Measurements from ENCODE around the gene CPPED1.
"Not testable (repeated sequence)": the region's sequence is repeated elsewhere in the genome, so short reads cannot be mapped to it uniquely, and the experiment has no call there.

Gene CPPED1

GRCh38 chr16:12769525-12769924 lies 34.2 kb downstream of the CPPED1 start:
- no peak for DNase-seq (ENCODE audit: low spot score)

GRCh38 chr16:12767897-12768296 lies 35.8 kb downstream of the CPPED1 start:
- DNase-seq (ENCODE audit: low spot score): no peak

DNA sequence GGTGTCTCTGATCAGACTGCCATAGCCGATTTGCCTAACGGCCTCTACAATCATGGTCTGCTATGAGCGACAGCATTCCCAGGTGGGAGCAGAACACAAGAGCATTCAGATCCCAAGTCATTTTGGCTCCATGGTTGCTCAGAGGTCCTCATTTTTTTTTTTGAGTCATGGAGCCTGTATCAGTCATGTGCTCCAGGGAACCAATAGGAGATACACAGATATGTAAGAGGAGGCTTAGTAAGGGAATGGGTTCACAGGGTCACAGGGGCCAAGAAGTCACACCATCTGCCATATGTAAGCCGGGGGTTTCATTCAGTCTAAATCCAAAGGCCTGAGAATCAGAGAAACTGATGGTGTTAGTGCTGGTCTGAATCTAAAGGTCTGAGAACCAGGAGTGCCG lies 36.8 kb downstream of the CPPED1 start:
- DNase-seq (ENCODE audit: low spot score): no peak

DNA sequence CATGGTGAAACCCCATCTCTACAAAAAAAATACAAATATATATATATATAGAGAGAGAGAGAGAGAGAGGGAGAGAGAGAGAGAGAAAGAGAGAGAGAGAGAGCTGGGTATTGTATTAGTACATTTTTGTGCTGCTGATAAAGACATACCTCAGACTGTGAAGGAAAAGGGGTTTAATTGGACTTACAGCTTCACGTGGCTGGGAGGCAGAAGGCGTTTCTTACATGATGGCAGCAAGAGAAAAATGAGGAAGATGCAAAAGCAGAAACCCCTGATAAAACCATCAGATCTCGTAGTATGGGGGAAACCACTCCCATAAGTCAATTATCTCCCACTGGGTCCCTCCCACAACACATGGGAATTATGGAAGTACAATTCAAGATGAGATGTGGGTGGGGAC lies 37.5 kb downstream of the CPPED1 start:
- DNase-seq (ENCODE audit: low spot score): not testable (repeated sequence)

- DNase-seq (ENCODE audit: low spot score): no peak
Measured at GRCh38 chr16:12764813-12765488, 38.7 kb downstream of the CPPED1 start.

DNA sequence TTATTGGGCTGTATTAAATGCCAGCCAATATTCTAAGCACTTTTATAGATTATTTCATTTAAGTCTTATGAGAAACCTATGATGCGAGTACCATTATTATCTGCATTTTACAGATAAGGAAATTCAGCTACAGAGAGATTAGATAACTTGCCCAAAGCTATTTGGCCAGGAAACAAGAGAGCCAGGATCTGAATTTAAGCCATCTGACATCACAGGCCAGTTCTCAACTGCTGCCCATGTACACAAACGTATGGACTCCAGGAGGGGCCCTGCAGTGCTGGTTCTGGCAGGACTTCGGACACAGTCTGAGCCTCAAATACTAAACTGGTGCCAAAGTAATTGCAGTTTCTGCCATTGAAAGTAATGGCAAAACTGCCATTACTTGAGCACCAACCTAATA lies 40.2 kb downstream of the CPPED1 start:
- no peak for DNase-seq (ENCODE audit: low spot score)

DNA sequence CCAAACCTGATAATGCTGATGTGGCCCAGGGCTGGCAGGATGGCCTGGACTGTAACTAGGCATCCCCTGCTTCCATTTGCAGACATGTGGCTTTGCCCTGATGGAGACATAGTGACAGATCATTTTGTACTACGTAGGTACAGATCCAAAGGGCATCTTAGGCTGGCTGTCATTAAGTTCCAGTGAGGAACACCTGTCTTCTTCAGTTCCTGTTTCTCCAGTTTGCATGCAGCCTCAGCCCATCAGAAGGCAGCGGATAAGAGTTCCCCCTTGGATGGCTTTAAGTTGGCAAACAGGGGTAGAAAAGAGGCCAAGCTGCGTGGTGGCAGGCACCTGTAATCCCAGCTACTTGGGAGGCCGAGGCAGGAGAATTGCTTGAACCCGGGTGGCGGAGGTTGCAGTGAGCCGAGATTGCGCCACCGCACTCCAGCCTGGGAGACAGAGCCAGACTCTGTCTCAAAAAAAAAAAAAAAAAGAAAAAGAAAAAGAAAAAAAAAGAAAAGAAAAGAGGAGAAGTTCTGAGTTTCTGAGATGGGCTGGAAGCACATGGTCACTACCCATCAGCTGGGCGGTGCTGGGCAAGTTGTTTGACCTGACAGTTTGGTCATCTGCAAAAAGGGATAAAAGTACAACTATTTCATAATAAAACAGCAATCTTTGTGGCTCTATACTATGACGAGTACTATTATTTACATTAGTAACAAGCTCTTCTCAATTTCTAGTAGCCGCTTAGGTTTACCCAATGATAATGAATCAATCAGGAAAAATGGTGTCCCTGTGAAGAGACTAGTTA lies 42.7 kb downstream of the CPPED1 start:
- DNase-seq (ENCODE audit: low spot score): no peak

DNA sequence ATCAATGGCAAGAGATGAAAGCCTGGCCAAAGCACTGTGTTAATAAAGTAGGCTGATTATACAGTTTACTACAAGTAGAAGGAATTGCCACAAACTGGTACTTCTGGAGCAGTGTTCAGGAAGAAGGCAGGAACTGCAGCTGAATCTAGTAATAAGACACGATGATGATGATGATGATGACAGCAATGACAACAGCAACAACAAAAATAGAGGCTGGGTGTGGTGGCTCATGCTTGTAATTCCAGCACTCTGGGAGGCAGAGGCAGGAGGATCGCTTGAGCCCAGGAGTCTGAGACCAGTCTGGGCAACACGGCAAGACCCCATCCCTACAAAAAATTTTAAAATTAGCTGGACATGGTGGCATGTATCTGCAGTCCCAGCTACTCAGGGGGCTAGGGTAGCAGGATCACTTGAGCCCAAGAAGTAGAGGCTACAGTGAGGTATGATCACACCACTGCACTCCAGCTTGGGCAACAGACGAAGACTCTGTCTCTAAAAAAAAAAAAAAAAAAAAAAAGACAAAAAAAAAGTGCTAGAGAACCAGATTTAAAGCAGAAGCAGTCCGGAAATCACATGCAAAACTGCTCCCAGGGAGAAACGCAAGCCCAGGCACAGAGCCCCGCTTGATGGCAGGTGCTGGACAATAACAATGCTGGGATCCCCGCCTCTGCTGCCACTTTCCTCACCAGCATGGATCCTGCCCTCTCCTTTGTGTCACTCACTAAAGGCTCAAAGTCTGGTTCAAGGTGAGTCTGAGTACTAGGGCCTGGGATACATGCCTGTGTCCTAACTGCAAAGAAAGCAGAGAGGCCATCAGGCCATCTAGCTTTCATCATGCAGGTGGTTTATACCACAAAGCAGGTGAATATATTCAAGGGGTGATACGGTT lies 44.8 kb downstream of the CPPED1 start:
- no peak for DNase-seq (ENCODE audit: low spot score)

GRCh38 chr16:12758031-12758669 lies 45.5 kb downstream of the CPPED1 start:
- DNase-seq (ENCODE audit: low spot score): peak; percentile 92

DNA sequence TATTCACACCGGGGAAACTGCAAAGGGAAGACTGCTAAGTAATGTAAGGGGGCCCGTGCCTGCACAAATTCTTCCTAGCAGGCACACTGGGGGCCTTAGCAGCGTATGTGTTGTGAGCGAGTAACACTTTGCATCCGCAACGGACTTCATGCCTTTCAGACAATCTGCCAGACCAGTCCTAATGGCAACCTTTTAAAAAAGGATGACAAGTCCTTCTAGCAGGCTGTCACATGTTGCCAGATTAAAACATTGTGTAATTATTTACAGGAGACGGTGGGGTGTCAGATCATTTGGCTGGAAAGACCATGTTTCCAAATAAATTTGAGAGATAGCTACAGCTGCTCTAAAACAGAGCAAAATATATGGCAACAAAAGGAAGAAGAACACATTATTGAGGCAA lies 46.1 kb downstream of the CPPED1 start:
- DNase-seq (ENCODE audit: low spot score): peak; percentile 16

DNA sequence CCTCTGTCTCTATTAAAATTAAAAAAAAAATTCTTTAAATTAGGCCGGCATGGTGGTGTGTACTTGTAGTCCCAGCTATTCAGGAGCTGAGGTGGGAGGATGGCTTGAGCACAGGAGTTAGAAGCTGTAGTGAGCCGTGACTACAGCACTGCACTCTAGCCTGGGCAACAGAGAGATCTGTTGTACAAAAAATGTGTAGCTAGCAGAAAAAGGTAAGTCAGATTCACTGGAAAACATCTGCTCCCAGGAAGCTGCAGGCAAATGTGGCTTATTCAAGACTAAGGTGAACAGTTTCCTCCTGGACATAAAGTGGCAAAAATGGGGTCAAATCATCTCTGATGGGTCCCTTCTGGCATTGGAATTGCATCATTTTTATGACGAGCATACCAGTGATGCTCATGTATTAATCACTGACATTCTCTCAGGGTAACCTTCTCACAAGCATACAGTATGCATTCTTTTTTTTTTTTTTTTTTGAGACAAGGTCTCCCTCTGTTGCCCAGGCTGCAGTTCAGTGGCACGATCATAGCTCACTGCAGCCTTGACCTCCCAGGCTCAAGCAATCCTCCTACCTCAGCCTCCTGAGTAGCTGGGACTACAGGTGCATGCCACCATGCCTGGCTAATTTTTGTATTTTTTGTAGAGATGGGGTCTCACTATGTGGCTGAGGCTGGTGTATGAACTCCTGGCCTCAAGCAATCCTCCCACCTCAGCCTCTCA lies 48.7 kb downstream of the CPPED1 start:
- no peak for DNase-seq (ENCODE audit: low spot score)

- DNase-seq (ENCODE audit: low spot score): no peak
Measured at GRCh38 chr16:12753203-12754023, 50.3 kb downstream of the CPPED1 start.

DNA sequence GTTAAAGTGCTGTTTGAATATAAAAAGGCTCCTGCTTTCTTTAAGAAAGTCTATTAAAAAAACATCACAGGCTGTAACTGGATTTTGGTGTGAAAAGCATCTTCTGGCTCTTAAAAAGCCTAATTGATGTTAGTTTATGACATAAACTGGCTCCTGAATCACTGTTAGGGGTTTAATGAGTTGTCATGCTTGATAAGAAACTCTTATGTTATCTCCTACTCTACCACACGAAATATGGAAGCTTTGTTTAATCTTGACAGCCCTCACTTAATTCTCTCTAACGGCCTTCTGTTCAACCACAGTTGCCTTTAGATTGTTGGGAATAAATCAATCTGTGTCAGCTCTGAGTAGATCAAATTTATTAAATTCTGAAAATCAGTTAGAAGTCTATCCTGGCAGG lies 51.5 kb downstream of the CPPED1 start:
- peak; percentile 44 for DNase-seq (ENCODE audit: low spot score)

DNA sequence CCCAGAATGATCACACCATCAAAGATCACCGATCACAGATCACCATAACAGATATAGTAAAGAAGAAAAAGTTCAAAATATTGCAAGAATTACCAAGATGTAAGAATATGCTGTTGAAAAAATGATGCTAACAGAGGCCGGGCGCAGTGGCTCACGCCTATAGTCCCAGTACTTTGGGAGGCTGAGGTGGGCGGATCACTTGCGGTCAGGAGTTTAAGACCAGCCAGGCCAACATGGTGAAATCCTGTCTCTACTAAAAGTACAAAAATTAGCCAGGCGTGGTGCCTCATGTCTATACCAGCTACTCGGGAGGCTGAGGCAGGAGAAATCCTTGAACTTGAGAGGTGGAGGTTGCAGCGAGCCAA lies 53.2 kb downstream of the CPPED1 start:
- DNase-seq (ENCODE audit: low spot score): no peak

DNA sequence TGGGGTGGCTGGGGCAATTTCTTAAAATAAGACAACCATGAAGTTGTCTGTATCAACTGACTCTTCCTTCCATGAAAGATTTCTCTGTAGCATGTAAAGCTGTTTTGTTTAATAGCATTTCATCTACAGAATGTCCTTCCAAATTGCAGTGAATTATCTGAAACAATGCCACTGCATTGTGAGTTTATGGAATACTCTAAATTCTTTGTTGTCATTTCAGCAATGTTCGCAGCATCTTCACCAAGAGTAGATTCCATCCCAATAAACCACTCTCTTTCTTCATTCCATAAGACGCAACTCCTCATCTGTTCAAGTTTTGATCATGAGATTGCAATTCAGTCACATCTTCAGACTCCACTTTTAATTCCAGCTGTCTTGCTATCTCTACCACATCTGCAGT lies 54.6 kb downstream of the CPPED1 start:
- no peak for DNase-seq (ENCODE audit: low spot score)

DNA sequence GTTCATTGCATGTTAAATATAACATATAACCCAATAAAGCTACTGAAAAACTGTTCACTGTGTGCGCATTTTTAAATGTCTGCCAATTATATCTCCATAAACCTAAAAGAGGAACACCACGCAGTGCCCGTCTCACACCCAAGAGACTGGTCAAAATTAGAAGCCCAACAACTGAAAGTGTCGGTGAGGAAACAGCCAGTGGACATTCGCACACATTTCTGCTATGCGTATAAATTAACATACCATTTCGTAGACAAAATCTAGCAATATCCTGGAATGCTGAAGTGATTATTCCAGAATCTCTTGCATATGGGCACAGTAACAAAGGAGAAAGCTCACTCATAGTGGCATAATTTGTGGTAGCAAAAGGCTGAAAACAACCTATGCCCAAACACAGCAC lies 55.9 kb downstream of the CPPED1 start:
- no peak for DNase-seq (ENCODE audit: low spot score)

DNA sequence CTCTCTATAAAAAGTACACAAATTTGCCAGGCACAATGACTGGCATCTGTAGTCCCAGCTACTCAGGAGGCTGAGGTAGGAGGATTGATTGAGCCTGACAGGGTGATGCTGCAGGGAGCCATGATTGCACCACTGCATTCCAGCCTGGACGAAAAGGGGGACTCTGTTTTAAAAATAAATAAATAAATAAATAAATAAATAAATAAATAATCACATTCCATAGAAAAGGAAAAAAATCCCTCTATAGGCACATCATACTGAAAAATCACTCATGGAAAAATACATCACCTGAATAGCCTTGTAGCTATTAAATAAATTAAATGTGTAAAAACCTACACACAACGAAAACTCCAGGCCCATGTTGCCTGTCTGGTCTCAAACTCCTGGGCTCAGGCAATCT lies 56.4 kb downstream of the CPPED1 start:
- no peak for DNase-seq (ENCODE audit: low spot score)

GRCh38 chr16:12744860-12745259 lies 58.8 kb downstream of the CPPED1 start:
- DNase-seq (ENCODE audit: low spot score): no peak

DNA sequence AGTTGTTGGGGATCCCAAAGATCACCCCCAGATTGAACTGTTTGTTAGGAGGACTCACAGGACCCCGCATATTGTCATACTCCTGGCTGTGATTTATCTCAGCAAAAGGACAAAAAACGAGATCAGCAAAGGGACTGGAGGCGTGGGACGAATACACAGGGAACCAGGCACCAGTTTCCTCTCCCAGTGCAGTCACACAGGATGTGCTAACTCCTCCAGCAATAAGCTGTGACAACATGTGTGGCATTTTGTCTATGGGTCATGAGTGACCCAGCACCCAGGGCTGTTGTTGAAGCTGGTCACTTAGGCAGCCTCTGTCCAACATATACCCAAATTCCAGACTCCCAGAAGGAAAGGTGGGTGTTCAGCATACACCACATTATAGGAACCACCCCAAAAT lies 60.9 kb downstream of the CPPED1 start:
- DNase-seq (ENCODE audit: low spot score): no peak

GRCh38 chr16:12740986-12741610 lies 62.6 kb downstream of the CPPED1 start:
- DNase-seq (ENCODE audit: low spot score): no peak

All from SK-N-DZ (cell line).